NCI-H1436 (cell line): ENCODE measurements around the gene HLA-DPB1.
"Not testable (repeated sequence)": the region's sequence is repeated elsewhere in the genome, so short reads cannot be mapped to it uniquely, and the experiment has no call there.

Experiments used
- DNase-seq: peaks from one replicate; lab custom pipeline; 2025; lab: John Stamatoyannopoulos, UW

The HLA-DPB1 gene

GRCh38 chr6:33075568-33076405 is at the start of gene HLA-DPB1:
TSS of gene HLA-DPB1 (plus strand) at chr6:33075990. CDS start at chr6:33076042, 52 bp downstream.
- DNase-seq = no peak

- DNase-seq = no peak
Observed at GRCh38 chr6:33028220-33028849, 47.5 kb upstream of the HLA-DPB1 start.

- DNase-seq = no peak
Observed at GRCh38 chr6:33029328-33030184, 46.2 kb upstream of the HLA-DPB1 start.

GRCh38 chr6:33030245-33030644 is 45.5 kb upstream of the HLA-DPB1 start:
- no peak for DNase-seq

GRCh38 chr6:33034554-33034953 is 41.2 kb upstream of the HLA-DPB1 start:
- no peak for DNase-seq

- DNase-seq = no peak
Observed at GRCh38 chr6:33036535-33036934, 39.3 kb upstream of the HLA-DPB1 start.

- no peak for DNase-seq
Observed at GRCh38 chr6:33040157-33040556, 35.6 kb upstream of the HLA-DPB1 start.

- DNase-seq = no peak
Observed at GRCh38 chr6:33049323-33050013, 26.3 kb upstream of the HLA-DPB1 start.

GRCh38 chr6:33050014-33050810 is 25.6 kb upstream of the HLA-DPB1 start:
- no peak for DNase-seq

- no peak for DNase-seq
Observed at GRCh38 chr6:33052627-33053026, 23.2 kb upstream of the HLA-DPB1 start.

GRCh38 chr6:33053230-33053629 is 22.6 kb upstream of the HLA-DPB1 start:
- DNase-seq = no peak

- DNase-seq = no peak
Observed at GRCh38 chr6:33057222-33058150, 18.3 kb upstream of the HLA-DPB1 start.

- no peak for DNase-seq
Observed at GRCh38 chr6:33061987-33062386, 13.8 kb upstream of the HLA-DPB1 start.

- not testable (repeated sequence) for DNase-seq
Observed at GRCh38 chr6:33063435-33063834, 12.4 kb upstream of the HLA-DPB1 start.

GRCh38 chr6:33064723-33065122 is 11.1 kb upstream of the HLA-DPB1 start:
- no peak for DNase-seq

- DNase-seq = no peak
Observed at GRCh38 chr6:33065312-33065711, 10.5 kb upstream of the HLA-DPB1 start.

- DNase-seq = no peak
Observed at GRCh38 chr6:33066917-33067521, 8.8 kb upstream of the HLA-DPB1 start.

- no peak for DNase-seq
Observed at GRCh38 chr6:33069021-33069738, 6.6 kb upstream of the HLA-DPB1 start.

- no peak for DNase-seq
Observed at GRCh38 chr6:33070909-33071308, 4.9 kb upstream of the HLA-DPB1 start.
